Measurements from ENCODE around the gene OAF. TPM values are rescaled to one million over a fixed set of nuclear protein-coding genes. Genes with fewer than 3 reads are reported as not detected.

OAF gene
- total and polyA plus RNA-seq, 4 donors, result 15.0 to 151 (median 82.0) TPM

DNA sequence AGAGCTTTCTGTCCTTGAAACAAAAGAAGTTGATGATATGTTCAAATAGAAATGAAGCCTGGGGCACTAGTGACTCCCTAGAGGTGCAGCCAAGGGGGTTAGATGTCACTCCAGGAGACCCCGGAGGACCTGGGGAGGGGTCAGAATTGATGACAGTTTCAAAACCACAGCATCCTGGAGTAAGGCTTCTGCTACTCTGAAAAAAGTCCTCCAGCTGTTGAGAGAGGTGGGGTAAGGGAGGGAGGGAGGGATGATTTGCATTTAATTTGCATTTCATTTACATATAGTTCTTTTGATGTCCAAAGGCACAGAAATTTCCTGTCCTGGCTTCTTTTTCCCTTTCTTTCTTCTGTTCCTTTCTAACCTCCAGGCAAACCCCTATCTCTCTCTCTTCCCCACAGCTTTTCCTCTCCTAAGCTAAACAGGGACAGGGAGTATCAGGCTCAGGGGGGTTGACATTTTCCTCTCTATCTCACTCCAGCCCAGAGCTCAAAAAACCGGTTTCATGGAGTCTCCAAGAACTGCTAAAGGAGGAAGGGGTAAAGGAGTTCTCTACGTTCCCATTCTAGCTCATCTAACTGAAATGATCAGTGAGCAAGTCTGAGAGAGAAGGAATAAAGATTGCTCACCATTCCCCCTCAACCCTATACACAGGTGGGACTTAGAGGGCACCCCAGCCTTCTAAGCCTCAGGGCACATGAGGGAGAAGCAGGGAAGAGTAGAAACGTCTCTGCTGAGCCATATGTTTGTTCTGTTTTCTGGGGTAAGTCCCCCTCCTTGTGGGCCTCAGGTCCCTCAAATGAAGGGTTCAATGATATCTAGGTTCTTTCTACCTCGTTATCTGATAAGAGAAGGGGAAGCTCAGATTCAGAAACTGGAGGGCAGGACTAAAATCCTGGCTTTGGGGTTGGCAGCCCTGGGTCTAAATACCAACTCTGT is 25.6 kb downstream of the OAF start (continued):
- TF ChIP-seq, protein P1, sequence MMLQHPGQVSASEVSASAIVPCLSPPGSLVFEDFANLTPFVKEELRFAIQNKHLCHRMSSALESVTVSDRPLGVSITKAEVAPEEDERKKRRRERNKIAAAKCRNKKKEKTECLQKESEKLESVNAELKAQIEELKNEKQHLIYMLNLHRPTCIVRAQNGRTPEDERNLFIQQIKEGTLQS (IDR thresholded peaks at IDR 0.05), result no peak
- TF ChIP-seq NR2F2 (IDR thresholded peaks at IDR 0.05), result no peak
- TF ChIP-seq, protein P2, sequence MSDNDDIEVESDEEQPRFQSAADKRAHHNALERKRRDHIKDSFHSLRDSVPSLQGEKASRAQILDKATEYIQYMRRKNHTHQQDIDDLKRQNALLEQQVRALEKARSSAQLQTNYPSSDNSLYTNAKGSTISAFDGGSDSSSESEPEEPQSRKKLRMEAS (IDR thresholded peaks at IDR 0.05), result no peak
- TF ChIP-seq, protein P3, sequence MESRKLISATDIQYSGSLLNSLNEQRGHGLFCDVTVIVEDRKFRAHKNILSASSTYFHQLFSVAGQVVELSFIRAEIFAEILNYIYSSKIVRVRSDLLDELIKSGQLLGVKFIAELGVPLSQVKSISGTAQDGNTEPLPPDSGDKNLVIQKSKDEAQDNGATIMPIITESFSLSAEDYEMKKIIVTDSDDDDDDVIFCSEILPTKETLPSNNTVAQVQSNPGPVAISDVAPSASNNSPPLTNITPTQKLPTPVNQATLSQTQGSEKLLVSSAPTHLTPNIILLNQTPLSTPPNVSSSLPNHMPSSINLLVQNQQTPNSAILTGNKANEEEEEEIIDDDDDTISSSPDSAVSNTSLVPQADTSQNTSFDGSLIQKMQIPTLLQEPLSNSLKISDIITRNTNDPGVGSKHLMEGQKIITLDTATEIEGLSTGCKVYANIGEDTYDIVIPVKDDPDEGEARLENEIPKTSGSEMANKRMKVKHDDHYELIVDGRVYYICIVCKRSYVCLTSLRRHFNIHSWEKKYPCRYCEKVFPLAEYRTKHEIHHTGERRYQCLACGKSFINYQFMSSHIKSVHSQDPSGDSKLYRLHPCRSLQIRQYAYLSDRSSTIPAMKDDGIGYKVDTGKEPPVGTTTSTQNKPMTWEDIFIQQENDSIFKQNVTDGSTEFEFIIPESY (IDR thresholded peaks at IDR 0.05), result no peak
- no peak for TF ChIP-seq JUND (IDR thresholded peaks at IDR 0.05)
- TF ChIP-seq SP1 (IDR thresholded peaks at IDR 0.05), result no peak
- TF ChIP-seq TAF1 (conservative IDR thresholded peaks at IDR 0.05), result no peak
- TF ChIP-seq GABPA (IDR thresholded peaks at IDR 0.05 in 1 of 2, conservative IDR thresholded peaks at IDR 0.05 in 1 of 2), result no peak
- no peak for TF ChIP-seq HNF4A (conservative IDR thresholded peaks at IDR 0.05)
- TF ChIP-seq RXRA (IDR thresholded peaks at IDR 0.05), result no peak

DNA sequence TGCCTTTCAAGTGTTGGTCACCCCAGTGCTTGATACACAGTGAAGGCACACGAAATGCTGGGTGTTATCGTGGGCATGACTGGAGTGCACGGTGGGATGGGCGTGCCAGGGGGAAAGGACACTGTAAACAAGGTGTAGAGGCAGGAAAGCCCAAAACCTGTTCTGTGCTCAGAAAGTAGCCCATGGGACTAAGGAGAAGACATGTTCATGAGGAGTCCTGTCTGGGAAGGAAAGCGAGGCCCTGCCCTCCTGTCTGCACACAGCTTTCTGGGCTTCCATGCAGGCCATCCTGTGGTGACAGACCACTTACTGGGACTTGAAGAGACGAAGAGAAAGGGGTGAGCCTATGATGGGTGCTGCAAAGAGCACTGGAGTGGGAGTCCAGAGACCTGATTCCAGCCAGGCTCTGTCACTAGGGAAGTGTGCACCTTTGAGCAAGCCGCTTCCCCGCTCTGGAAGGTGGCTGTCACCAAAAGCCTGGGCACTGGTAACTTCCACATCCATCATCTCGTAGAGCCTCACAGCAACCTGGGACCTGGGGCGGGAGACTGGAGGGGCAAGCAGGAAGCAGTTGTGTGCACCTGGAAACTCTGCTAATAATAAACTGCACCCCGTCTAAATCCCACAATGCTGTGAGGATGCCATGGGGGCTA is 28.3 kb downstream of the OAF start:
- Histone ChIP-seq H3K36me3 (ENCODE audit: control insufficient read depth in 4 of 4, insufficient read depth in 3 of 4, low read depth in 1 of 4, low read length in 3 of 4) (no peaks in the 10 kb centered on the region), H3K9ac (ENCODE audit: low read depth in 1 of 2, low read length in 2 of 2) (no peak overlapping the region), H3K4me1 (ENCODE audit: control insufficient read depth in 4 of 4, insufficient read depth in 4 of 4, low read length in 3 of 4) (peaks cover 0 to 10% (median 3%) of the 10 kb centered on the region in 4 donors), H3K27ac (ENCODE audit: low read depth in 1 of 2, low read length in 2 of 2) (no peak overlapping the region), H3K4me3 (ENCODE audit: low read depth in 1 of 3, low read length in 3 of 3) (no peak overlapping the region), H3K27me3 (ENCODE audit: control insufficient read depth in 4 of 4, insufficient read depth in 4 of 4, low read length in 3 of 4) (no peaks in the 10 kb centered on the region), H3K9me3 (ENCODE audit: control insufficient read depth in 4 of 4, low read length in 3 of 4) (no peaks in the 10 kb centered on the region)
- no peak for DNase-seq (ENCODE audit: low spot score)
- TF ChIP-seq HNF4A (conservative IDR thresholded peaks at IDR 0.05) (no peak), EGR1 (IDR thresholded peaks at IDR 0.05; ENCODE audit: low read depth in 2 of 2) (no peak), RAD21 (IDR thresholded peaks at IDR 0.05) (no peak), SP1 (IDR thresholded peaks at IDR 0.05) (no peak), NR2F2 (IDR thresholded peaks at IDR 0.05) (no peak), GABPA (IDR thresholded peaks at IDR 0.05 in 1 of 2, conservative IDR thresholded peaks at IDR 0.05 in 1 of 2) (no peak)
- TF ChIP-seq, protein P3 (IDR thresholded peaks at IDR 0.05), result no peak
- TF ChIP-seq, protein P4, sequence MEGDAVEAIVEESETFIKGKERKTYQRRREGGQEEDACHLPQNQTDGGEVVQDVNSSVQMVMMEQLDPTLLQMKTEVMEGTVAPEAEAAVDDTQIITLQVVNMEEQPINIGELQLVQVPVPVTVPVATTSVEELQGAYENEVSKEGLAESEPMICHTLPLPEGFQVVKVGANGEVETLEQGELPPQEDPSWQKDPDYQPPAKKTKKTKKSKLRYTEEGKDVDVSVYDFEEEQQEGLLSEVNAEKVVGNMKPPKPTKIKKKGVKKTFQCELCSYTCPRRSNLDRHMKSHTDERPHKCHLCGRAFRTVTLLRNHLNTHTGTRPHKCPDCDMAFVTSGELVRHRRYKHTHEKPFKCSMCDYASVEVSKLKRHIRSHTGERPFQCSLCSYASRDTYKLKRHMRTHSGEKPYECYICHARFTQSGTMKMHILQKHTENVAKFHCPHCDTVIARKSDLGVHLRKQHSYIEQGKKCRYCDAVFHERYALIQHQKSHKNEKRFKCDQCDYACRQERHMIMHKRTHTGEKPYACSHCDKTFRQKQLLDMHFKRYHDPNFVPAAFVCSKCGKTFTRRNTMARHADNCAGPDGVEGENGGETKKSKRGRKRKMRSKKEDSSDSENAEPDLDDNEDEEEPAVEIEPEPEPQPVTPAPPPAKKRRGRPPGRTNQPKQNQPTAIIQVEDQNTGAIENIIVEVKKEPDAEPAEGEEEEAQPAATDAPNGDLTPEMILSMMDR (IDR thresholded peaks at IDR 0.05; ENCODE audit: low read depth, low read length, missing input control), result no peak
- TF ChIP-seq, protein P1 (IDR thresholded peaks at IDR 0.05), result no peak
- WGBS, result 86% methylated on average over 11 of the region's 11 CpGs
